HG03520 (cell line): ENCODE measurements around the gene CANT1.
"Not testable (repeated sequence)": the region's sequence is repeated elsewhere in the genome, so short reads cannot be mapped to it uniquely, and the experiment has no call there.

ENCODE experiments used
- ATAC-seq: cut with Tn5 transposase; IDR thresholded peaks from one replicate; pipeline ENCODE4 v1.9.1; 2021; ENCODE audit warnings: mild to moderate bottlenecking, moderate library complexity; ENCODE audit not compliant: unreplicated experiment

The CANT1 gene

GRCh38 chr17:79043931-79044320 lies 34.4 kb upstream of the CANT1 start:
- ATAC-seq = no peak

- ATAC-seq = no peak
Measured at GRCh38 chr17:79043191-79043930, 33.8 kb upstream of the CANT1 start.

- no peak for ATAC-seq
Measured at GRCh38 chr17:79042421-79043190, 33.0 kb upstream of the CANT1 start.

- no peak for ATAC-seq
Measured at GRCh38 chr17:79041723-79042420, 32.3 kb upstream of the CANT1 start.

DNA sequence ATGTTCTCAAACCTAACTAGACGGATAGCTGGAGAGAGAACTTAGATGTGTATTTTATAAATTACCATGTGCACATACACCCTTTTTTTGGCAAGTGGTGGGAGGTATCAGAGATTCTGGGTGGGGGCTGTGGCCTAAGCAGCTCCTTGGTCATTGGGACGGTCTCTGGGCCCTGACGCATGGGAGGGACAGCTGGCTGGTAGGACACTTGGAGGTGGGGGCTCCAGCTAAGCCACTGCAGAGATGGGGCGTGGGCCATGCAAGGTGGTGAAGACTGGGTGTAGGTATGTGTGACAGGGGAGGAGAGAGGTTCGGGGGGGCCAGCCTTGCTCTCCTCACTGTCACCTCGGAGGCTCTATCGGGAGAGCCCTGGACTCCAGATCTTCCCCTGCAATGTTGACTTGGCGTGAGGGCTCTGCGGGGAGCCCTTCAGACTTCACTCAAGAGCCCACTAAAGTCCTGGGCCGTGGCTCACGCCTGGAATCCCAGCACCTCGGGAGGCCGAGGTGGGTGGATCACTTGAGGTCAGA lies 31.5 kb upstream of the CANT1 start:
- ATAC-seq = no peak

DNA sequence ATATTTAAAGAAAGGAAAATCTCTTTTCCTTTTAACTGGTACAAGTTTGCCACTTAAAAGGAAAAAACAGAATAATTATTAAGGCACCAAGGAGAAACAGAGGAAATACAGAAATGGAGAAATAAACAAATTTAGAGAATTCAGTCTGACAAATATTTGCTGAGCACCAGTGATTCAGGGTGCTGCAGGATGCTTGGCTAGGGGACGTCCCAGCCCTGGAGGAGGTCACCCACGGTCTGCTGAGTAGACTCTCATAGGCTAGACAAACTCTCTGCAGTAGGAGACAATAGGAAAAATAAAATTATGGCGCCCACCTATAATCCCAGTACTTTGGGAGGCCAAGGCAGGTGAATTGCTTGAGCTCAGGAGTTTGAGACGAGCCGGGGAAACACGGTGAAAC lies 30.3 kb upstream of the CANT1 start:
- ATAC-seq = no peak

DNA sequence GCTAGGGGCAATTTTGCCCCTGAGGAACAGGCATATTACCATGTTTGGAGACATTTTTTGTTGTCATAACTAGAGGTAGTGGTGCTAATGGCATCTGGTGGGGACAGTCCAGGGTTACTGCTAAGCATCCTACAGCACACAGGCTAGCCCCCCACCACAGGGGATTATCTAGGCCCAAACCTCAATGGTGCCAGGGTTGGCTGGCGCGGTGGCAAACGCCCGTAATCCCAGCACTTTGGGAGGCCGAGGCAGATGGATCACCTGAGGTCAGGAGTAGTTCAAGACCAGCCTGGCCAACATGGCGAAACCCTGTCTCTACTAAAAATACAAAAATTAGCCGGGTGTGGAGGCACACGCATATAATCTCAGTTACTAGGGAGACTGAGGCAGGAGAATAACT lies 29.6 kb upstream of the CANT1 start:
- no peak for ATAC-seq

GRCh38 chr17:79038545-79039135 lies 29.1 kb upstream of the CANT1 start:
- ATAC-seq = no peak

DNA sequence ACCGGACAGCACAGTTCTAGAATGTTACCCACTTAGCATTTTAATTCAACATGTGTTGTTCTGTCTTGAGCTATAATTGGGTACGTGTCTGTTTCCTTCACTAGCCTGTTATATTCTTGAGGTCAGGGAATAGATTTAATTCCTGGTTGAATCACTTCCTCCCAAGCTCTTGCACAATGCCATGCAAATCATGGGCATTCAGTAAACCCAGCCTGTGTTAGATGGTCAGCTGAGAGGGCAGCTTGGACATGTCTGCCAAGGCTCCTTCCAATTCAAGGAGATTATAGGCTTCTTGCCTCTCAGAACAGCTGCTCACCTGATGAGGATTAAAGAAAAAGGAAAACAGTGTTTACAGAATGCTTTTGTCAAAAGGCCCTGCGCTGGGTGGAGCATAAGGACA lies 27.0 kb upstream of the CANT1 start:
- no peak for ATAC-seq

DNA sequence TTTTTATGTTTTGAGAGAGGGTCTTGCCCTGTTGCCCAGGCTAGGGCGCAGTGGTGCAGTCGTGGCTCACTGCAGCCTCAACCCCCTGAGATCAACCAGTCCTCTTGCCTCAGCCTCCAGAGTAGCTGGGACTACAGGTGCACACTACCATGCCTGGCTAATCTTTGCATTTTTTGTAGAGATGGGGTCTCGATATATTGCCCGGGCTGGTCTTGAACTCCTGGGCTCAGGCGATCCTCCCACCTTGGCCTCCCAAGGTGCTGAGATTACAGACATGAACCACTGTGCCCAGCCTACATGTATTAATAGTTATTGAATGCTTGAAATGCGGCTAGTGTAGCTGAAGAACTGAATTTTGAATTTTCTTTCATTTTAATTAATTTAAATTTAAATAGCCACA lies 26.6 kb upstream of the CANT1 start:
- no peak for ATAC-seq

GRCh38 chr17:79035686-79036085 lies 26.1 kb upstream of the CANT1 start:
- no peak for ATAC-seq

DNA sequence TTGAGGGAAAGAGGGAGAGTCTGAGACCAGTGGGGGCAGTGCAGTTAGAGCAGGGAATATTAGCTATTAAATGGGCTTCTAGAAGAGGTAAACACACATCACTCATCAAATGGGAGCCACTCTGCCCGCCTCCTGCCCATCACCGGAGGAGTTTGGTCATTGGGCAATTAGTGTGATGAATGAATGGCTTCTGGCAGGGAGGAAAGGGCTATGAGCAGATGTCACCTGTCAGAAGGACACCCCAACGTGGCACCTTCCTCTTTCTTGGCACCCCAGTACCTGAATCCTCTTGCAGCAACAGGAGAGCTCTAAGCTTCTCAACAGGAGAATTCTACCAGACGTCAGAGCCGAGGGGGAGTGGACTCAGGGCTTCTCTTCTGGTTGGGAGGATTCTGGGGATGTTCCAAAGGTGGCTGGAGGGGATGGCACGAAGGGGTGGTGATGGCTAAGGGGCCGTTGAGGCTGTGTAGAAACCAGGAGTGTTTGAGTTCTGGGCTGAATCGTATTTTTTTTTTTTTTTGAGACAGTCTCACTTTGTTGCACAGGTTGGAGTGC lies 25.4 kb upstream of the CANT1 start:
- ATAC-seq = no peak

DNA sequence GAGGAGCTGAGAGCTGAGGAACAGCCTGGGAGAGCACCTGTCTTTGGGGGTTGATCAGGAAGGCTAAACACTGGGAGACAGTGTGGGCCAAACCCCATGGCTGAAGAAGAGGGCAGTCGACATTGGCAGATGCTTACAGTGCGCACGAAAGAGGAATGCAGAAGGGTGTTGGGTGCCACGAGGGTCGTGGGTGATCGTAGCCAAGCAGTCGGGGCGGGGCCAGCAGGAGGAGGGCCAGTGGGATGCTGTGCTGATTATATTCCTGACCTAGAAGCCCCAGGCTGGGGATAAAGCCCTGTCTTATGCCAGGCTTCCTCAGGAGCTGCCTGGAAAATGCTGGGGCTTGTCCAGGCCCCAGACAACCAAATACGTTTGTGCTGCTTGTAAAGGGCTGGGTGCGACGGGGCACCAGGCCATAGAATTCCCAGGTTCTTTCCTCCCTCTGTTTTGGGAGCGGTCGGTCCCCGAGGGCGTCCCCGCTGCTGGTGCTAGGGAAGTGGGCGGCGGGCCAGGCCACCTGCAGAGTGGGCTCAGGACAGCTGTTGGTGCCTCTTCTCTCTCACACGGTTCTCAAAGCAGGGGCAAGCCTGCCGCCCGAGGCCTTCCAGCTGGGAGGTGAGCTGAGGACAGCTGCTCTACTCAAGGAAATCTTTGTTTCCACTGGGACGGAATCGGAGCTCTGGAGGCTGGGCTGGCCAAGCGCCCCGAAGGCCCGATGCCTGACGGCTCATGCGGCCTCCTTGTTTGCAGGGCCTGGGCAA lies 24.4 kb upstream of the CANT1 start:
- no peak for ATAC-seq

GRCh38 chr17:79033046-79033616 lies 23.6 kb upstream of the CANT1 start:
- no peak for ATAC-seq

GRCh38 chr17:79031996-79032875 lies 22.7 kb upstream of the CANT1 start:
- ATAC-seq = no peak

DNA sequence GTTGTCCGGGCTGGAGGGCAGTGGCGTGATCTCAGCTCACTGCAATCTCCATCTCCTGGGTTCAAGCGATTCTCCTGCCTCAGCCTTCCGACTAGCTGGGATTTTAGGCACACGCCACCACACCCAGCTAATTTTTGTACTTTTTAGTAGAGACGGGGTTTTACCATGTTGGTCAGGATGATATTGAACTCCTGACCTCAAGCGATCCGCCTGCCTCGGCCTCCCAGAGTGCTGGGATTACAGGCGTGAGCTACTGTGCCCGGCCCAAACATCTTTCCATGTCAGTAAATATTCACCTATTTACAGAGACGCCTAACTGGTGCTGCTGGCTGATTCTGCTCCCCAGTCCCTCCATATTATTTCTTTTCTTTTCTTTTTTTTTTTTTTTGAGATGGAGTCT lies 21.1 kb upstream of the CANT1 start:
- ATAC-seq = not testable (repeated sequence)

DNA sequence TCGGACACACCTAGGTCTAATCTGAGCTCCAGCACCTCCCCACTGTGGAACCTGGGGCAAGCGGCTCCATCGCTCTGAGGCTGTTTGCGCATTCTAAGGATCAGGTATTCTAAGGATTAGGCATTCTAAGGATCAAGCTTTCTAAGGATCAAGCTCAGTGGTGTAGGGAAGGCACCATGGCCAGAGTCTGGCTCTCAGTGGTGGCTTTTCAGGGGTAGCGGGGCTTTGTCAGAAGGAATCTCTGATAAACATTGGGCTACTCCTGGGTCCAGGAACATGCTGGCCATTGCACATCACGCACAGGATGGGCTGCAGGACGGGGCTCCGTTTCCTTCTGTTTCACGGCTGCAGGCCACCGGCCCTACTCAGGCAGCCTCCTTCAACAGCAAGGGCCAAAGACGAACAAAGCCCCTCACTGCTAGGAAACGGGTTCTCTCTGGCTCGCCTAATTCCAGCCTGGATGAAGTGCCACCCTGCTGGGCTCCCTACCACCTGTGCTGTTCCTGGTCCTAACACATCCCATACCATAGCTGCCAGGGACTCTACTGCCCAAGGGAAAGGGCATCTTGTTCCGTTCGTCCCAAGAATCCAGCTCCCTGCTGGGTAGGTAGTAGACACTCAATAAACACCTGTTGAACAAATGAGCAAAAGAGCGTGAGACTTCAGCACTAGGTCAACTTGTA lies 19.9 kb upstream of the CANT1 start:
- no peak for ATAC-seq
